ENCODE data around the gene CCDC170. TPM values are rescaled to one million over a fixed set of nuclear protein-coding genes. Genes with fewer than 3 reads are reported as not detected.

The CCDC170 gene
- polyA plus RNA-seq, 1 of the 3 experiments (the other 2 are of a cell fraction) = not detected

DNA sequence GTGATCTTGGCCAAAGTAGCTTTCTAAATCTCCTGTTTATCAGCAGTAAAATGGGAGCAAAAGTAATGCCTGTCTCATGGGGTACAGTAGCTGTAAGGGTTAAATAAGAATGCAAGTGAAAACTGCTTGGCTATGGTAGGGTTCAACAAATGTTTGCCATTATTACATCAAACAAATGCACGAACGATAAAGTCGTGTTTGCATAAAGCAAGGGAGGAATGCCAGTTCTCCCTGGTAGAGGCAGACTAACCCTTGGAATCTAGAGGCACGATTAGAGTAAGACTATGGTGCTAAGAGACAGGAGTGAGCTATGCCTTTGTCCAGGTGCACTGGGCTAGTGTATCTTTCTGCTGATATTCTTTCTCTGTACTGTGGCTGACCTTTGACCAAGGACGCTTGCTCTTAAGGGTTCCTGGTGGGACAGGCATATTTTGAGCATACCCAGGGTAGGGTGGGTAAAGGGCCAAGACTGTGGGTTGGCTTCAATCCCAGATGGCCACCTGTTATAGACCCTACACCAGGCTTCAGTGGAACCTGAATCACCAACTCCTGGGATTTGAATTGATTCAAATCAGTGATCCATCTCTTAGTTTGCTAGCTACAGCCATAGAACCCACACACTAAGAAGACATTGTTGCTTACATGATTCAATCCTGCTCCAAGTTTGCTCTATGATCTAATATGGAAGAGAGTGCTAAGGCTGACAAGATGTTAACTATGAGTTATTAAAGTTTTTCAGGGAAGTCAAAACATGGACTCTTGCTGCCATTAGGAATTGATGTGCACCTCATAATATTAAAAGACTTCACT, 139.9 kb downstream of the CCDC170 start:
- Histone ChIP-seq H3K4me3 (ENCODE audit: low read depth in 2 of 2, low read length in 1 of 2) (no peak overlapping the region), H2AFZ (ENCODE audit: low read depth) (no peak overlapping the region), H3K9me3 (no peaks in the 10 kb centered on the region), H3K79me2 (ENCODE audit: insufficient read depth) (no peaks in the 10 kb centered on the region), H3K27ac (ENCODE audit: low read depth in 2 of 2, low read length in 1 of 2) (no peak overlapping the region), H4K20me1 (ENCODE audit: insufficient read depth) (no peaks in the 10 kb centered on the region), H3K36me3 (replicated peaks in 1 of 2; ENCODE audit: control insufficient read depth in 1 of 2, insufficient read depth in 2 of 2, low read length in 1 of 2) (no peaks in the 10 kb centered on the region), H3K27me3 (ENCODE audit: insufficient read depth) (no peaks in the 10 kb centered on the region), H3K4me2 (no peak overlapping the region), H3F3A (replicated peaks; ENCODE audit: insufficient read depth) (no peaks in the 10 kb centered on the region), H3K9ac (no peak overlapping the region), H3K9me2 (no peaks in the 10 kb centered on the region), H3K4me1 (ENCODE audit: control insufficient read depth in 1 of 2, insufficient read depth in 2 of 2, low read depth in 1 of 2, low read length in 1 of 2) (no peaks in the 10 kb centered on the region)
- POLR2A ChIA-PET = no interaction called here
- DNase-seq = no peak
- WGBS (ENCODE audit: low lambda C conversion rate) = 5% methylated on average over 5 of the region's 5 CpGs
- TF ChIP-seq ELF1 (IDR thresholded peaks at IDR 0.05) (no peak), MXI1 (IDR thresholded peaks at IDR 0.05; ENCODE audit: low read depth, low read length) (no peak), CTCF (IDR thresholded peaks at IDR 0.05) (no peak), REST (IDR thresholded peaks at IDR 0.05; ENCODE audit: low read depth, low read length) (no peak), GABPA (IDR thresholded peaks at IDR 0.05; ENCODE audit: low read depth) (no peak), RFX5 (IDR thresholded peaks at IDR 0.05; ENCODE audit: low read length) (no peak), SIN3A (IDR thresholded peaks at IDR 0.05; ENCODE audit: borderline replicate concordance, low read depth, low read length) (no peak), MEF2A (IDR thresholded peaks at IDR 0.05; ENCODE audit: borderline replicate concordance, low read depth) (no peak), RAD21 (IDR thresholded peaks at IDR 0.05; ENCODE audit: low read length) (no peak), NRF1 (IDR thresholded peaks at IDR 0.05; ENCODE audit: low read depth, low read length) (no peak), YY1 (IDR thresholded peaks at IDR 0.05; ENCODE audit: low read depth) (no peak), IRF3 (IDR thresholded peaks at IDR 0.05; ENCODE audit: low read depth, low read length) (no peak), EZH2phosphoT487 (IDR thresholded peaks at IDR 0.05; ENCODE audit: borderline replicate concordance, low read depth) (no peak), GATA2 (CRISPR knock-in tag; IDR thresholded peaks at IDR 0.05) (no peak), EP300 (IDR thresholded peaks at IDR 0.05; ENCODE audit: borderline replicate concordance in 1 of 2, low read depth in 1 of 2, low read length in 1 of 2) (no peak), TAF1 (IDR thresholded peaks at IDR 0.05; ENCODE audit: borderline replicate concordance, low read depth, low read length) (no peak), PBX3 (IDR thresholded peaks at IDR 0.05) (no peak)
- TF ChIP-seq, protein P1, sequence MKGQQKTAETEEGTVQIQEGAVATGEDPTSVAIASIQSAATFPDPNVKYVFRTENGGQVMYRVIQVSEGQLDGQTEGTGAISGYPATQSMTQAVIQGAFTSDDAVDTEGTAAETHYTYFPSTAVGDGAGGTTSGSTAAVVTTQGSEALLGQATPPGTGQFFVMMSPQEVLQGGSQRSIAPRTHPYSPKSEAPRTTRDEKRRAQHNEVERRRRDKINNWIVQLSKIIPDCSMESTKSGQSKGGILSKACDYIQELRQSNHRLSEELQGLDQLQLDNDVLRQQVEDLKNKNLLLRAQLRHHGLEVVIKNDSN (IDR thresholded peaks at IDR 0.05; ENCODE audit: borderline replicate concordance, low read depth) = no peak
- TF ChIP-seq, protein P2, sequence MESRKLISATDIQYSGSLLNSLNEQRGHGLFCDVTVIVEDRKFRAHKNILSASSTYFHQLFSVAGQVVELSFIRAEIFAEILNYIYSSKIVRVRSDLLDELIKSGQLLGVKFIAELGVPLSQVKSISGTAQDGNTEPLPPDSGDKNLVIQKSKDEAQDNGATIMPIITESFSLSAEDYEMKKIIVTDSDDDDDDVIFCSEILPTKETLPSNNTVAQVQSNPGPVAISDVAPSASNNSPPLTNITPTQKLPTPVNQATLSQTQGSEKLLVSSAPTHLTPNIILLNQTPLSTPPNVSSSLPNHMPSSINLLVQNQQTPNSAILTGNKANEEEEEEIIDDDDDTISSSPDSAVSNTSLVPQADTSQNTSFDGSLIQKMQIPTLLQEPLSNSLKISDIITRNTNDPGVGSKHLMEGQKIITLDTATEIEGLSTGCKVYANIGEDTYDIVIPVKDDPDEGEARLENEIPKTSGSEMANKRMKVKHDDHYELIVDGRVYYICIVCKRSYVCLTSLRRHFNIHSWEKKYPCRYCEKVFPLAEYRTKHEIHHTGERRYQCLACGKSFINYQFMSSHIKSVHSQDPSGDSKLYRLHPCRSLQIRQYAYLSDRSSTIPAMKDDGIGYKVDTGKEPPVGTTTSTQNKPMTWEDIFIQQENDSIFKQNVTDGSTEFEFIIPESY (IDR thresholded peaks at IDR 0.05; ENCODE audit: borderline replicate concordance, low read depth) = no peak
- TF ChIP-seq, protein P3, sequence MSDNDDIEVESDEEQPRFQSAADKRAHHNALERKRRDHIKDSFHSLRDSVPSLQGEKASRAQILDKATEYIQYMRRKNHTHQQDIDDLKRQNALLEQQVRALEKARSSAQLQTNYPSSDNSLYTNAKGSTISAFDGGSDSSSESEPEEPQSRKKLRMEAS (IDR thresholded peaks at IDR 0.05; ENCODE audit: low read depth) = no peak
- CTCF ChIA-PET = no interaction called here
